H1 (cell line): ENCODE measurements around the gene FLRT3. TPM values are rescaled to one million over a fixed set of nuclear protein-coding genes. Genes with fewer than 3 reads are reported as not detected.

Experiments
- CTCF ChIA-PET: fragments of 300-600 bp; sonication (Branson Sonifier 250); formaldehyde crosslinking; loops from one replicate; lab custom pipeline; 2021; ENCODE audit not compliant: partially characterized antibody; lab: Charles Lee
- POLR2A ChIA-PET: fragments of 300-600 bp; sonication (Branson Sonifier 250); formaldehyde crosslinking; loops from one replicate; lab custom pipeline; 2021; ENCODE audit warnings: inconsistent platforms; ENCODE audit not compliant: partially characterized antibody; lab: Charles Lee
- DNase-seq, 2 experiments: peaks; one replicate each; pipeline versions ENCODE4 v3.0.0 to v3.0.0-alpha.2; 2010 to 2022; ENCODE audit warnings: low spot score in 2 of 2, low read depth in 1 of 2, mixed read lengths in 1 of 2
- FAIRE-seq: peaks from 2 replicates; lab custom pipeline; 2011; peaks lifted over from hg19 to GRCh38; lab: Jason Lieb, UNC
- H2AFZ ChIP-seq: 2 replicates; pipeline ENCODE4 v1.8.1; 2012; ENCODE audit warnings: low read length, inconsistent platforms
- H2AK5ac ChIP-seq: 2 replicates; pipeline ENCODE4 v1.6.1; 2013; ENCODE audit warnings: low read depth, low read length
- H2BK120ac ChIP-seq: replicated peaks from 2 replicates; pipeline ENCODE3; 2013; ENCODE audit warnings: low read depth, low read length, inconsistent platforms
- H2BK12ac ChIP-seq: 2 replicates; pipeline ENCODE4 v1.6.1; 2013; ENCODE audit warnings: low read depth, low read length
- H2BK15ac ChIP-seq: 2 replicates; pipeline ENCODE4 v1.6.1; 2013; ENCODE audit warnings: low read length
- H2BK20ac ChIP-seq: 2 replicates; pipeline ENCODE4 v1.6.1; 2013; ENCODE audit warnings: low read length
- H2BK5ac ChIP-seq: 2 replicates; pipeline ENCODE4 v1.6.1; 2013; ENCODE audit warnings: low read depth, low read length
- H3K14ac ChIP-seq: 2 replicates; pipeline ENCODE4 v1.6.1; 2013; ENCODE audit warnings: inconsistent platforms; ENCODE audit not compliant: insufficient read length
- H3K18ac ChIP-seq: 2 replicates; pipeline ENCODE4 v1.6.1; 2013; ENCODE audit warnings: low read length; ENCODE audit errors: extremely low read depth
- H3K23ac ChIP-seq: 2 replicates; pipeline ENCODE4 v1.6.1; 2013; ENCODE audit warnings: inconsistent platforms; ENCODE audit not compliant: insufficient read length
- H3K23me2 ChIP-seq: 2 replicates; pipeline ENCODE4 v1.6.1; 2013; ENCODE audit warnings: low read depth, low read length
- H3K27ac ChIP-seq: 2 replicates; pipeline ENCODE4 v1.6.1; 2011; ENCODE audit warnings: low read depth, low read length, inconsistent platforms
- H3K27me3 ChIP-seq, 4 experiments: replicated peaks in 1 of 4; 1 replicate in 1 of 4; 2 replicates in 3 of 4; pipeline versions ENCODE4 v1.6.1 to v1.8.1; 2011 to 2013; ENCODE audit warnings: low read length in 3 of 4, mild to moderate bottlenecking in 3 of 4, inconsistent platforms in 2 of 4, mixed read lengths in 2 of 4, moderate library complexity in 1 of 4; ENCODE audit not compliant: control insufficient read depth in 3 of 4, insufficient read depth in 3 of 4; ENCODE audit errors: extremely low read depth in 1 of 4
- H3K36me3 ChIP-seq, 4 experiments: 2 replicates each; pipeline versions ENCODE4 v1.6.1 to v1.8.1; 2011 to 2013; ENCODE audit warnings: mild to moderate bottlenecking in 4 of 4, low read length in 3 of 4, moderate library complexity in 2 of 4, control low read depth in 1 of 4, inconsistent platforms in 1 of 4; ENCODE audit not compliant: insufficient read depth in 4 of 4, control insufficient read depth in 2 of 4
- H3K4ac ChIP-seq: replicated peaks from 2 replicates; pipeline ENCODE3; 2013; ENCODE audit warnings: low read length, low read depth, mixed read lengths, inconsistent platforms; ENCODE audit not compliant: insufficient read length
- H3K4me1 ChIP-seq, 4 experiments: replicated peaks in 1 of 4; 1 replicate in 1 of 4; 2 replicates in 3 of 4; pipeline versions ENCODE4 v1.6.1 to v1.8.1; 2011 to 2013; ENCODE audit warnings: low read length in 3 of 4, inconsistent platforms in 2 of 4, mixed read lengths in 1 of 4; ENCODE audit not compliant: insufficient read depth in 4 of 4, control insufficient read depth in 3 of 4
- H3K4me2 ChIP-seq, 2 experiments: 2 replicates each; pipeline versions ENCODE4 v1.6.1 to v1.8.1; 2011 to 2013; ENCODE audit warnings: low read depth in 2 of 2, low read length in 2 of 2, control low read depth in 1 of 2, inconsistent platforms in 1 of 2, mild to moderate bottlenecking in 1 of 2; ENCODE audit not compliant: insufficient read depth in 1 of 2
- H3K4me3 ChIP-seq, 4 experiments: fragments of 200-600, 300-600 bp in 1 of 4; sonication (generic), shearing (Covaris generic), sonication (Bioruptor Twin) in 1 of 4; 2 replicates each; pipeline versions ENCODE4 v1.5.1 to v1.8.1; 2011 to 2016; ENCODE audit warnings: low read length in 4 of 4, low read depth in 3 of 4, control low read depth in 2 of 4, inconsistent platforms in 2 of 4, mild to moderate bottlenecking in 2 of 4, mixed read lengths in 1 of 4, moderate library complexity in 1 of 4; ENCODE audit not compliant: insufficient read depth in 2 of 4; ENCODE audit errors: extremely low read depth in 1 of 4
- H3K56ac ChIP-seq: replicated peaks from 2 replicates; pipeline ENCODE3; 2013; ENCODE audit warnings: low read depth, mild to moderate bottlenecking, mixed read lengths, low read length, inconsistent platforms; ENCODE audit not compliant: insufficient read length
- H3K79me1 ChIP-seq: 2 replicates; pipeline ENCODE4 v1.6.1; 2013; ENCODE audit warnings: low read depth, low read length, control low read depth
- H3K79me2 ChIP-seq, 2 experiments: 2 replicates each; pipeline versions ENCODE4 v1.6.1 to v1.8.1; 2012 to 2013; ENCODE audit warnings: low read length in 2 of 2, mild to moderate bottlenecking in 2 of 2, inconsistent platforms in 1 of 2; ENCODE audit not compliant: insufficient read depth in 2 of 2, control insufficient read depth in 1 of 2
- H3K9ac ChIP-seq, 4 experiments: replicated peaks in 1 of 4; 1 replicate in 1 of 4; 2 replicates in 3 of 4; pipeline versions ENCODE4 v1.6.1 to v1.8.1; 2011 to 2013; ENCODE audit warnings: low read depth in 3 of 4, low read length in 3 of 4, control low read depth in 2 of 4, mild to moderate bottlenecking in 2 of 4, moderate library complexity in 2 of 4, inconsistent platforms in 1 of 4; ENCODE audit errors: extremely low read depth in 1 of 4
- H3K9me3 ChIP-seq, 2 experiments: 2 replicates each; pipeline versions ENCODE4 v1.6.1 to v1.8.1; 2012 to 2013; ENCODE audit warnings: mild to moderate bottlenecking in 2 of 2, moderate library complexity in 2 of 2, control low read depth in 1 of 2, inconsistent platforms in 1 of 2, low read depth in 1 of 2, low read length in 1 of 2, mixed read lengths in 1 of 2; ENCODE audit not compliant: insufficient read depth in 2 of 2
- H4K20me1 ChIP-seq, 2 experiments: replicated peaks in 1 of 2; 2 replicates each; pipeline versions ENCODE3 to v1.8.1; 2011 to 2013; ENCODE audit warnings: inconsistent platforms in 2 of 2, low read length in 2 of 2, mild to moderate bottlenecking in 1 of 2; ENCODE audit not compliant: insufficient read depth in 2 of 2, control insufficient read depth in 1 of 2
- H4K5ac ChIP-seq: 2 replicates; pipeline ENCODE4 v1.6.1; 2013; ENCODE audit warnings: low read length, low read depth, mixed read lengths, inconsistent platforms; ENCODE audit not compliant: insufficient read length
- H4K8ac ChIP-seq: 2 replicates; pipeline ENCODE4 v1.8.0; 2013; ENCODE audit warnings: mild to moderate bottlenecking, moderate library complexity, low read length, inconsistent platforms; ENCODE audit not compliant: insufficient read depth; ENCODE audit errors: extremely low read depth
- H4K91ac ChIP-seq: replicated peaks from 2 replicates; pipeline ENCODE3; 2013; ENCODE audit warnings: low read length, mixed read lengths, inconsistent platforms; ENCODE audit not compliant: insufficient read length
- ATF3 ChIP-seq: IDR thresholded peaks from 2 replicates; pipeline ENCODE4 v1.6.1; 2011; ENCODE audit warnings: low read depth, mild to moderate bottlenecking, low read length; ENCODE audit not compliant: insufficient read depth
- JUND ChIP-seq: IDR thresholded peaks from 2 replicates; pipeline ENCODE4 v1.6.1; 2011; ENCODE audit warnings: mild to moderate bottlenecking, improper control_type of control experiment, low read length
- RAD21 ChIP-seq, 2 experiments: IDR thresholded peaks in 1 of 2; conservative IDR thresholded peaks in 1 of 2; 2 replicates each; pipeline ENCODE4 v1.6.1; 2011; ENCODE audit warnings: low read depth in 2 of 2, low read length in 2 of 2, improper control_type of control experiment in 1 of 2, inconsistent platforms in 1 of 2, mild to moderate bottlenecking in 1 of 2, moderate library complexity in 1 of 2
- RNF2 ChIP-seq: fragments of 200-900, 300-1000 bp; sonication (generic); IDR thresholded peaks from 2 replicates; pipeline ENCODE4 v1.7.1; 2016; ENCODE audit warnings: borderline replicate concordance, low read depth, mild to moderate bottlenecking, antibody characterized with exemption, low read length; ENCODE audit not compliant: poor library complexity, severe bottlenecking; ENCODE audit errors: missing control alignments
- WGBS, 2 experiments: shearing (Covaris generic) in 1 of 2; methylation state at CpG; one replicate each; pipeline versions ENCODE4 v1.1.6 to v1.1.7; 2013 to 2015; ENCODE audit warnings: low lambda C conversion rate in 2 of 2, mixed read lengths in 2 of 2, inconsistent platforms in 1 of 2, low coverage in 1 of 2, missing lambda C conversion rate in 1 of 2; ENCODE audit not compliant: insufficient replicate concordance in 2 of 2, insufficient coverage in 1 of 2, insufficient read length in 1 of 2; ENCODE audit errors: extremely low coverage in 1 of 2, missing lambda C conversion rate in 1 of 2; 5-methylcytosine and 5-hydroxymethylcytosine counted together
- long read RNA-seq, 2 experiments: library from RNA in 1 of 2; library from capped mRNA in 1 of 2; stranded (forward); transcript quantifications; one replicate each; pipeline ENCODE4 v2.0.0, GENCODE V29; 2021; ENCODE audit warnings: inconsistent platforms in 1 of 2
- polyA minus RNA-seq, 3 experiments: library from RNA; depleted of rRNA, polyadenylated mRNA; stranded (reverse); fragments of >200 nt; gene quantifications; 1 replicate in 2 of 3; 2 replicates in 1 of 3; pipeline ENCODE4 v1.2.3, GENCODE V29; 2011
- polyA plus RNA-seq, 7 experiments: library from polyadenylated mRNA; depleted of rRNA in 3 of 7; stranded (reverse) in 5 of 7; unstranded in 2 of 7; fragments of >200 nt in 5 of 7; fragments of 200-250 nt in 2 of 7; gene quantifications; 1 replicate in 5 of 7; 2 replicates in 1 of 7; 4 replicates in 1 of 7; pipeline versions ENCODE4 v1.2.1 to v1.2.3, GENCODE V29; 2011 to 2013; ENCODE audit warnings: missing spikeins in 2 of 7, mixed read lengths in 2 of 7
- total RNA-seq: library from RNA; stranded (reverse); fragmentation: NEBNext Ultra II Directional; extraction: Animal tissue kit (Norgen Biotek cat#: 25700); gene quantifications from 2 replicates; pipeline ENCODE4 v1.2.1, GENCODE V29; 2021

The FLRT3 gene
- total RNA-seq (0.35 and 0.80 TPM in 2 replicates), polyA plus RNA-seq (2011; rRNA removed) (0.25 and 0.41 TPM in 2 replicates), polyA minus RNA-seq (2011; rRNA and poly(A)+ RNA removed) (1.3 and 1.6 TPM in 2 replicates)
- polyA plus RNA-seq (2011; cell fraction: cytosol; rRNA removed) = 0.39 TPM
- polyA plus RNA-seq (2011; cell fraction: nucleus; rRNA removed) = 0.26 TPM
- 0.36 to 0.41 TPM (median 0.36 TPM) in 4 replicates for polyA plus RNA-seq (2012, experiment 1 of 2)
- 0.05 TPM for polyA plus RNA-seq (2012, experiment 2 of 2)
- polyA plus RNA-seq (2013, experiment 1 of 2) = 0.85 TPM
- polyA plus RNA-seq (2013, experiment 2 of 2) = 0.94 TPM
- not detected for polyA minus RNA-seq (2011; cell fraction: cytosol; rRNA and poly(A)+ RNA removed)
- 1.9 TPM for polyA minus RNA-seq (2011; cell fraction: nucleus; rRNA and poly(A)+ RNA removed)
- long read RNA-seq, experiment 1 = 0 reads
- long read RNA-seq, experiment 2 = 0 reads

GRCh38 chr20:14337400-14338171, at the start of gene FLRT3:
Gene FLRT3, minus strand, starts transcription at chr20:14337612. Its CDS starts 10,106 bp downstream, at chr20:14327506.
- Histone ChIP-seq H3K56ac (no peak within 1 kb of the TSS), H4K5ac (no peak within 1 kb of the TSS), H3K4ac (no peak within 1 kb of the TSS), H3K23me2 (no peaks in the 10 kb centered on the region), H3K9ac (peak within 1 kb of the TSS in 3 of 4 experiments; percentile 27 to 51 (median 35); a peak in 3 of 7 replicates), H3K36me3 (no peaks in the 10 kb centered on the region), H2AK5ac (no peak within 1 kb of the TSS), H4K20me1 (no peaks in the 10 kb centered on the region), H3K4me1 (peaks cover 0 to 12% (median 3%) of the 10 kb centered on the region in 4 experiments; a peak in 3 of 7 replicates), H2BK12ac (no peak within 1 kb of the TSS), H3K18ac (peak within 1 kb of the TSS; percentile 62; the same call in 1 of the 2 replicates), H2BK5ac (no peak within 1 kb of the TSS), H3K27ac (no peak within 1 kb of the TSS), H3K23ac (no peak within 1 kb of the TSS), H2BK120ac (no peak within 1 kb of the TSS), H3K4me2 (peak within 1 kb of the TSS; percentile 41 to 77), H2BK15ac (no peak within 1 kb of the TSS), H3K27me3 (no peaks in the 10 kb centered on the region), H2AFZ (peak within 1 kb of the TSS; percentile 97), H3K79me1 (no peaks in the 10 kb centered on the region), H2BK20ac (no peak within 1 kb of the TSS), H3K14ac (no peak within 1 kb of the TSS), H3K9me3 (no peaks in the 10 kb centered on the region), H3K4me3 (peak within 1 kb of the TSS; percentile 28 to 54 (median 36); a peak in 5 of 8 replicates), H4K91ac (no peak within 1 kb of the TSS), H3K79me2 (no peaks in the 10 kb centered on the region), H4K8ac (no peak within 1 kb of the TSS)
- ChIA-PET POLR2A (interaction anchor here (0.5 to 0.9 kb wide), 3 partner anchors 11 to 898 kb away, joined by 3 read pairs; no protein-coding TSS in a partner anchor), CTCF (interaction anchor here (0.5 to 2.4 kb wide), 33 partner anchors 10 to 882 kb away, joined by 3 to 10 read pairs (median 4); no protein-coding TSS in a partner anchor)
- peak; percentile 98 for FAIRE-seq
- 44% methylated on average over 12 of the region's 12 CpGs; no CpG with 5 or more reads in 1 of the 2 experiments for WGBS, 2 experiments
- DNase-seq = peak; percentile 58 to 69
- peak; percentile 95 to 96 for TF ChIP-seq RAD21 (IDR thresholded peaks at IDR 0.05 in 1 of 2, conservative IDR thresholded peaks at IDR 0.05 in 1 of 2; ENCODE audit: low read depth in 2 of 2, low read length in 2 of 2)
- no peak for TF ChIP-seq ATF3
- no peak for TF ChIP-seq RNF2
- TF ChIP-seq JUND = peak; percentile 81
